Bladder microvascular endothelial cell (primary cell): ENCODE data around the gene NCOA5. TPM values are rescaled to one million over a fixed set of nuclear protein-coding genes. Genes with fewer than 3 reads are reported as not detected.

ENCODE experiments used
- total RNA-seq: library from RNA; depleted of rRNA; stranded (reverse); fragments of >200 nt; gene quantifications from 2 replicates; pipeline ENCODE4 v1.2.3, GENCODE V29; 2014

The NCOA5 gene
- total RNA-seq, result 7.6 and 13.4 TPM in 2 replicates

DNA sequence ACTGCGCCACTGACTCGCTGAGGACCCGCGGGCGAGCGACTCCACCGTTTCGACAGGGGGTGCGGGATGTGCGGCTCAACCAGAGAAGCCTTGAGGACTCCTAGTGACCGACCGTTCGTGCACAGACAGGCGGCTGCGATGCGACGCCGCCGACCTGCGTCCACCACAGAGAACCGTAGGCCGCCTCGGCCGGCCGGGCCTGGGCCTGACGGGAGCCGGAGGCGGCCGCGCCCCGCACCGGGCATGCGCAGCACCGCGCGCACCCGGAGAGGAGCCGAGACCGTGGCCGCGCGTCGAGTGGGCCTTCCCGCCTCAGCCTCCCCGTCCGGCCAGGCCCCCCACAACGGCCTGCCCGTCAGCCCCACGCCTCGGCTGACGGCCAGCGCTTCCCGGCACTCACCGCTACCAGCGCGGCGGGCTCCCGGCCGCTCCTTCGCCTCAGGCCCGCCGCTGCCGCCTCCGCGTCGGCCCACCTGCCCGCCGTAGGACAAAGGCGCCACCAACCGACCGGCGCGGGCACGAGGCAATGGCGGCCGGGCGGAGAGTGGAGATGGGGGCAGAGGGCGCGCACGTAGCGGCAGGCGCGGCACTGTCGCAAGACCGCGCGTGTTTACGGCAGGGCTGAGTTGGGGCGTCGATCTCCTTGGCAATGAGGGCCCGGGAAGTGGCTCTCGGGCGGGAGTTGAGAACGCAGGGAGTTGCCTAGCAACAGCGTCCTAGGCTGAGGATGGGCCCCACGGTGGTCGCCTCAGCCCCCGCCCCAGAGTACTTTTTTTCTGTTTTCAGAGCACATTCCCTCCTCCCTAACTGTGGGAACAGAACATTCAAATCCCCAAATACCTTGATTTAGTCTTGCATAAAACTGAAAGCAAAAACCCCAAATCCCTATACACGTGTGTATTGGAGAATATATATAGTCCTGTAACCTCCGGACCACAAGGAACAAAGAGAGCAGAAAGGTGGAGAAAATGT, at the start of gene NCOA5:
TSS of gene NCOA5 (minus strand) at position 546 of the 972 bp plus-strand sequence. CDS start 10,538 bp downstream, outside the sequence.

DNA sequence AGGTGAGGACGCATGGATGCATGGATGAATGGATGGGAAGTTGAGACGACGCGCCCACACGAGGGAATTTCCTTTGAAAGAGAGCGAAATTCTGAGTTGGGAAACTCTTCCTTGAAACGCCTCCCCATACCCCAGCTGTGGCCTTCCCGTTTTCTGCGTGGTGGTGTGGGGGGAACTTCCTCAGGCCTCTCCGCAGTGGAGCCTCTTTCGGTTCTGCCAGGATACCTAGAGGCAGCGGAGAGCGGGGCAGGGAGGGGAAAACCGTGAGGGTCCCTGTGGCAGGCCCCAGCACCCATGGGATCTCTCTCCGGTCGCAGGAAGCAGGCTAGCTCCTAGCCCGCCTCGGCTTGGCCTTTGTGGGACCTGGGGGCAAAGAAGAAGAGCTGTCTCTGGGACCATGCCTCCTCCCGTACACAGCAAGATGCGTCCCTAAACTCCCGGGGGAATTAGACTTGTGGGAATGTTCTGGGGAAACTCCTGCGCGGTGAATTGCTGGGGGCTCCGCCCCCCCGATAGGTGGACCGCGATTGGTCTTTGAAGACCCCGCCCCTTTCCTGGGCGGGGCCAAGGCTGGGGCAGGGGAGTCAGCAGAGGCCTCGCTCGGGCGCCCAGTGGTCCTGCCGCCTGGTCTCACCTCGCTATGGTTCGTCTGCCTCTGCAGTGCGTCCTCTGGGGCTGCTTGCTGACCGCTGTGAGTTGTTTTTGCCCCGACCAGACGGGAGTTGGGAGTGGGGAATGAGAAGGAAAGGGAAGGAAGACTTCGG, 28.1 kb upstream of the NCOA5 start, which contains the start of gene CD40:
TSS of gene CD40 (plus strand) at position 611 of the 764 bp plus-strand sequence. CDS start at position 641, 30 bp downstream.

DNA sequence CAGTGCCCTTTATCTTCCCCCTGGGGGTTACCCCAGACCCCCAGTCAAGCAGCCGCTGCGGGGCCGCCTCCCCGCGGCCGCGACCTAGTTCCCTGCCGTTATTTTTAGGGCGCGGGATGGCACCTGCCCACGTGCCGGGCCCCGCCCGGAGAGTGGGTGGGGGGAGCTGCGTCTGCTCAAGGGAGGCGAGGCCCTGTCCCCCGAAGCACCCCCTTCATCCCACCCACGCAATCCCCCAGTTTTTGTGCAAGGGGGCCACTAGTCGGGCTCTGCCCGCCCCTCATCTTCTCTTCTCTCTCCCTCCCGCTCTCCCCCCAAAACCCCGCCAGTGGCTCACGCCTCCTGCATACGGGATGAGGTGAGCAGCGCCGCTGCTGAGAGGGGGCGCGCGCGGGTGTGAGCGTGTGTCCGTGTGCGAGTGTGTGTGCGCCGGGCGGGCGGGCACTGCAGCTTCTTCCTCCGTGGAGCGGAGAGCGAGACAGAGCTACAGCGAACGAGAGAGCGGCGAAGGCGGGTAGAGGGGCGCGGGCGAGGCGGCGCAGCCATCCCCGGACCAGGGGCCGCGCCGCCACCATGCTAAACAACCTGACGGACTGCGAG, 60.9 kb downstream of the NCOA5 start, which contains the start of gene SLC12A5:
TSS of gene SLC12A5 (plus strand) at position 444 of the 600 bp plus-strand sequence. CDS start at position 574, 130 bp downstream.

Other genes starting within 250 kb of the NCOA5 start
- gene ACOT8, start 232.6 kb downstream of the NCOA5 start, total RNA-seq, result 26.4 and 32.9 TPM in 2 replicates
- gene ZSWIM3, start 232.3 kb downstream of the NCOA5 start, total RNA-seq, result 6.0 and 9.9 TPM in 2 replicates
- 1.9 and 4.0 TPM in 2 replicates for gene ZSWIM1, start 208.7 kb downstream of the NCOA5 start, total RNA-seq
- gene SPATA25, start 202.3 kb downstream of the NCOA5 start, total RNA-seq, result 0.49 and 0.50 TPM in 2 replicates
- 2.6 and 2.8 TPM in 2 replicates for gene NEURL2, start 198.8 kb downstream of the NCOA5 start, total RNA-seq
- 37.2 and 80.9 TPM in 2 replicates for gene CTSA, start 198.6 kb downstream of the NCOA5 start, total RNA-seq
- gene PLTP, start 177.8 kb downstream of the NCOA5 start, total RNA-seq, result 3.4 and 6.7 TPM in 2 replicates
- gene PCIF1, start 155.3 kb downstream of the NCOA5 start, total RNA-seq, result 7.3 and 11.3 TPM in 2 replicates
- 6.2 and 13.3 TPM in 2 replicates for gene ZNF335, start 117.8 kb downstream of the NCOA5 start, total RNA-seq
- gene MMP9, start 81.1 kb downstream of the NCOA5 start, total RNA-seq, result 0.06 TPM in 1 of 2 replicates, not detected in the other
- 0.81 and 1.3 TPM in 2 replicates for gene SLC12A5, start 60.7 kb downstream of the NCOA5 start, total RNA-seq
- 10.1 and 31.1 TPM in 2 replicates for gene CD40, start 28.4 kb upstream of the NCOA5 start, total RNA-seq
- gene CDH22, start 218.5 kb upstream of the NCOA5 start, total RNA-seq, result 0.57 TPM in 1 of 2 replicates, not detected in the other